Panc1 (cell line): ENCODE data around the gene RABGGTA. TPM values are rescaled to one million over a fixed set of nuclear protein-coding genes. Genes with fewer than 3 reads are reported as not detected.

Experiments
- ATAC-seq: fragments of 200-7000 bp; cut with Tn5 transposase; 2 replicates; pipeline ENCODE4 v1.9.1; 2020; ENCODE audit warnings: mild to moderate bottlenecking, moderate library complexity
- BruUV-seq: library from RNA; stranded (reverse); fragments of 400-500 nt; replicated peaks from 2 replicates; lab custom pipeline; 2021; lab: Mats Ljungman, UMichigan
- CTCF ChIA-PET: fragments of 300-600 bp; sonication (Branson Sonifier 250); formaldehyde crosslinking; loops from one replicate; lab custom pipeline; 2022; ENCODE audit warnings: antibody characterized with exemption; lab: Charles Lee
- POLR2A ChIA-PET: fragments of 300-600 bp; sonication (Branson Sonifier 250); formaldehyde crosslinking; loops from one replicate; lab custom pipeline; 2022; ENCODE audit warnings: antibody characterized with exemption; lab: Charles Lee
- DNase-seq: peaks from one replicate; pipeline ENCODE4 v3.0.0-alpha.2; 2010; ENCODE audit warnings: low read depth, low spot score
- H3K27ac ChIP-seq: 2 replicates; pipeline ENCODE4 v1.5.1; 2011; ENCODE audit warnings: mild to moderate bottlenecking, low read length, inconsistent platforms
- H3K27me3 ChIP-seq: fragments of 200-500 bp; sonication (Bioruptor generic); 2 replicates; pipeline ENCODE4 v1.6.0; 2014; ENCODE audit warnings: low read length, inconsistent platforms; ENCODE audit not compliant: control insufficient read depth, insufficient read depth
- H3K36me3 ChIP-seq: fragments of 200-500 bp; sonication (Bioruptor generic); 2 replicates; pipeline ENCODE4 v1.5.1; 2014; ENCODE audit warnings: inconsistent platforms, mild to moderate bottlenecking, low read length, moderate library complexity; ENCODE audit not compliant: control insufficient read depth, insufficient read depth
- H3K4me1 ChIP-seq: 2 replicates; pipeline ENCODE4 v1.5.1; 2011; ENCODE audit warnings: inconsistent platforms, mild to moderate bottlenecking, low read length, moderate library complexity; ENCODE audit not compliant: control insufficient read depth, insufficient read depth
- H3K4me3 ChIP-seq, 2 experiments: 2 replicates each; pipeline ENCODE4 v1.5.1; 2011 to 2012; ENCODE audit warnings: low read depth in 2 of 2, low read length in 2 of 2, mild to moderate bottlenecking in 2 of 2, inconsistent platforms in 1 of 2, moderate library complexity in 1 of 2
- H3K9me3 ChIP-seq: fragments of 200-500 bp; sonication (Bioruptor generic); 2 replicates; pipeline ENCODE4 v1.5.1; 2014; ENCODE audit warnings: low read depth, mild to moderate bottlenecking, inconsistent platforms, low read length, moderate library complexity; ENCODE audit not compliant: control insufficient read depth, insufficient read depth
- CTCF ChIP-seq: fragments of 450-650 bp; IDR thresholded peaks from 2 replicates; pipeline ENCODE4 v1.5.1; 2017; ENCODE audit warnings: mild to moderate bottlenecking
- POLR2AphosphoS5 ChIP-seq: IDR thresholded peaks from 2 replicates; pipeline ENCODE4 v1.6.1; 2012; ENCODE audit warnings: mild to moderate bottlenecking, low read depth, low read length, moderate library complexity
- REST ChIP-seq, 2 experiments: IDR thresholded peaks; 2 replicates each; pipeline ENCODE4 v1.6.1; 2011 to 2012; ENCODE audit warnings: low read depth in 2 of 2, control low read depth in 1 of 2, low read length in 1 of 2, mild to moderate bottlenecking in 1 of 2, moderate library complexity in 1 of 2; ENCODE audit not compliant: insufficient read depth in 1 of 2
- SIN3A ChIP-seq: IDR thresholded peaks from 2 replicates; pipeline ENCODE4 v1.6.1; 2012; ENCODE audit warnings: low read depth, mild to moderate bottlenecking, low read length, moderate library complexity, borderline replicate concordance; ENCODE audit not compliant: insufficient read depth
- TCF7L2 ChIP-seq: IDR thresholded peaks from 2 replicates; pipeline ENCODE4 v1.6.1; 2011; ENCODE audit warnings: mild to moderate bottlenecking, low read depth, low read length, inconsistent platforms
- in situ Hi-C: cut with HindIII; loops from 2 replicates; pipeline ENCODE4 v1.10.0; 2016; ENCODE audit warnings: low sequenced_read_pairs, low pct_unique_long_range_greater_than_20kb
- intact Hi-C: fragments of 100-400 bp; cut with micrococcal nuclease; formaldehyde crosslinking; loops from one replicate; pipeline ENCODE4 v1.10.0; 2022; ENCODE audit not compliant: unreplicated experiment
- total RNA-seq: library from RNA; stranded (reverse); gene quantifications from one replicate; pipeline ENCODE4 v1.2.1, GENCODE V29; 2021; ENCODE audit not compliant: unreplicated experiment

Gene RABGGTA
- total RNA-seq, 1 experiment from 2014 or later: 30.9 TPM

GRCh38 chr14:24282736-24283135 lies 11.3 kb upstream of the RABGGTA start:
- TF ChIP-seq TCF7L2 (no peak), REST (IDR thresholded peaks at IDR 0.05; ENCODE audit: insufficient read depth in 1 of 2, low read depth in 2 of 2, low read length in 1 of 2) (no peak), SIN3A (no peak), POLR2AphosphoS5 (no peak), CTCF (no peak)
- DNase-seq (no peak), ATAC-seq (no peak)
- no peak overlapping the region for H3K27ac ChIP-seq
- H3K27me3 ChIP-seq: no peaks in the 10 kb centered on the region
- H3K4me1 ChIP-seq: no peaks in the 10 kb centered on the region
- in situ Hi-C loops (no loop called here), intact Hi-C loops (no loop called here)
- no peaks in the 10 kb centered on the region for H3K36me3 ChIP-seq
- ChIA-PET CTCF (interaction anchor here (1.2 kb wide), 1 partner anchor 40 kb away, joined by 3 read pairs; the partner anchor contains the start of gene TINF2), POLR2A (no interaction called here)
- BruUV-seq: no TSS peak
- H3K9me3 ChIP-seq: no peaks in the 10 kb centered on the region
- H3K4me3 ChIP-seq: no peak overlapping the region

GRCh38 chr14:24281636-24282035 lies 10.2 kb upstream of the RABGGTA start:
- ChIA-PET CTCF (no interaction called here), POLR2A (no interaction called here)
- in situ Hi-C loops: no loop called here
- no peak for TF ChIP-seq CTCF
- no peak for TF ChIP-seq TCF7L2
- TF ChIP-seq SIN3A: no peak
- no peaks in the 10 kb centered on the region for H3K27me3 ChIP-seq
- no peaks in the 10 kb centered on the region for H3K4me1 ChIP-seq
- H3K36me3 ChIP-seq: no peaks in the 10 kb centered on the region
- intact Hi-C loops: no loop called here
- H3K27ac ChIP-seq: no peak overlapping the region
- DNase-seq: no peak
- no peak for ATAC-seq
- no peaks in the 10 kb centered on the region for H3K9me3 ChIP-seq
- BruUV-seq: no TSS peak
- no peak overlapping the region for H3K4me3 ChIP-seq
